GM23248 (cell line): ENCODE data around the gene ISL1. TPM values are rescaled to one million over a fixed set of nuclear protein-coding genes. Genes with fewer than 3 reads are reported as not detected.
A peak's percentile ranks its signal among the peaks of the same experiment; 100 is the strongest.

ENCODE experiments used
- DNase-seq: peaks from one replicate; pipeline ENCODE4 v3.0.0-alpha.2; 2015
- H2AFZ ChIP-seq: fragments of 200-600 bp; sonication (generic); 2 replicates; pipeline ENCODE4 v1.6.1; 2016; ENCODE audit warnings: antibody characterized with exemption
- H3F3A ChIP-seq: fragments of 200-600 bp; sonication (generic); 2 replicates; pipeline ENCODE4 v1.6.1; 2016; ENCODE audit warnings: mild to moderate bottlenecking, antibody characterized with exemption, mixed run types; ENCODE audit not compliant: insufficient read depth
- H3K27ac ChIP-seq: fragments of 200-600 bp; sonication (generic); 2 replicates; pipeline ENCODE4 v1.5.1; 2016; ENCODE audit warnings: mild to moderate bottlenecking
- H3K27me3 ChIP-seq: fragments of 200-600 bp; sonication (generic); replicated peaks from 2 replicates; pipeline ENCODE4 v1.6.1; 2016; ENCODE audit warnings: mild to moderate bottlenecking; ENCODE audit not compliant: insufficient read depth
- H3K36me3 ChIP-seq: fragments of 200-600 bp; sonication (generic); 2 replicates; pipeline ENCODE4 v1.6.1; 2016; ENCODE audit warnings: low read depth, mild to moderate bottlenecking
- H3K4me1 ChIP-seq: fragments of 200-600 bp; sonication (generic); 2 replicates; pipeline ENCODE4 v1.6.1; 2016; ENCODE audit warnings: mild to moderate bottlenecking; ENCODE audit not compliant: insufficient read depth
- H3K4me2 ChIP-seq: fragments of 200-600 bp; sonication (generic); one replicate; pipeline ENCODE4 v1.6.1; 2016; ENCODE audit warnings: mild to moderate bottlenecking; ENCODE audit not compliant: unreplicated experiment
- H3K4me3 ChIP-seq: fragments of 200-600 bp; sonication (generic); 2 replicates; pipeline ENCODE4 v1.5.1; 2016; ENCODE audit warnings: mild to moderate bottlenecking
- H3K79me2 ChIP-seq: fragments of 200-600 bp; sonication (generic); 2 replicates; pipeline ENCODE4 v1.6.1; 2016; ENCODE audit warnings: mild to moderate bottlenecking; ENCODE audit not compliant: insufficient read depth
- H3K9ac ChIP-seq: fragments of 200-600 bp; sonication (generic); 2 replicates; pipeline ENCODE4 v1.6.1; 2016; ENCODE audit warnings: mild to moderate bottlenecking
- H3K9me2 ChIP-seq: fragments of 200-600 bp; sonication (generic); 2 replicates; pipeline ENCODE4 v1.6.1; 2016; ENCODE audit warnings: mixed run types, mild to moderate bottlenecking, moderate library complexity; ENCODE audit not compliant: insufficient read depth
- H3K9me3 ChIP-seq: fragments of 200-600 bp; sonication (generic); one replicate; pipeline ENCODE4 v1.6.1; 2017; ENCODE audit warnings: low read depth
- H4K20me1 ChIP-seq: fragments of 200-600 bp; sonication (generic); 2 replicates; pipeline ENCODE4 v1.6.0; 2016; ENCODE audit not compliant: insufficient read depth
- EZH2 ChIP-seq: fragments of 200-600 bp; sonication (generic); IDR thresholded peaks from 2 replicates; pipeline ENCODE4 v1.6.1; 2018; ENCODE audit warnings: antibody characterized with exemption, mild to moderate bottlenecking; ENCODE audit not compliant: insufficient read depth, poor library complexity, severe bottlenecking
- EZH2phosphoT487 ChIP-seq: fragments of 200-600 bp; sonication (generic); IDR thresholded peaks from 2 replicates; pipeline ENCODE4 v1.6.1; 2018; ENCODE audit warnings: antibody characterized with exemption, moderate library complexity, mild to moderate bottlenecking, low read depth; ENCODE audit not compliant: insufficient read depth
- WGBS, 2 experiments: methylation state at CpG; one replicate each; pipeline ENCODE4 v1.1.6; 2015 to 2017; ENCODE audit warnings: low lambda C conversion rate in 2 of 2, low coverage in 1 of 2; ENCODE audit errors: missing lambda C conversion rate in 2 of 2; 5-methylcytosine and 5-hydroxymethylcytosine counted together
- in situ Hi-C: fragments of 300-500 bp; cut with MboI; formaldehyde crosslinking; loops from 2 replicates; pipeline ENCODE4 v1.15.0; 2020
- polyA plus RNA-seq: library from polyadenylated mRNA; unstranded; fragments of >200 nt; fragmentation: Nextera tagmentation; extraction: Ambion mirVana; gene quantifications from 2 replicates; pipeline ENCODE4 v1.2.1, GENCODE V29; 2016
- total RNA-seq: library from RNA; depleted of rRNA; stranded (reverse); fragments of >200 nt; shearing (Covaris generic); gene quantifications from 2 replicates; pipeline ENCODE4 v1.2.3, GENCODE V29; 2014

The ISL1 gene
- total and polyA plus RNA-seq, 2 experiments from 2014 or later, result not detected

DNA sequence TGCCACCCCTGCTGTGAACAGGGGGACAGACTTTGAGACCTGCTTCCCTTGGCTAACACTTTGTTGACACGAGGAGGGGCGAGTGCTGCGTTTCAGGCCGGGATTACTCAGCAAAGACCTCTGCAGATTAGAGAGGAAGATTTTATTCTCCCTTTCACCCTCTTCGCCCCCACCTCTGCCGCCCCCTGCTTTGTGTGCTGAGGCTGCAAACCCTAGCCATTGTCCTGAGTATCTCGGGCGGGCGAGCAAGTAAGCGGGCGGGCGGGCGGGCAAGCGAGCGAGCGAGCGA lies 6.0 kb downstream of the ISL1 start:
- Histone ChIP-seq H3K9ac (no peak overlapping the region), H3K4me1 (no peaks in the 10 kb centered on the region), H3K36me3 (no peaks in the 10 kb centered on the region), H3K79me2 (no peaks in the 10 kb centered on the region), H3K4me2 (no peak overlapping the region), H3K27ac (no peak overlapping the region), H3K9me3 (no peaks in the 10 kb centered on the region), H3F3A (no peaks in the 10 kb centered on the region), H2AFZ (no peak overlapping the region), H3K9me2 (no peaks in the 10 kb centered on the region), H4K20me1 (no peaks in the 10 kb centered on the region), H3K27me3 (peaks cover 68% of the 10 kb centered on the region), H3K4me3 (no peak overlapping the region)
- in situ Hi-C loops, result no loop called here
- no peak for TF ChIP-seq EZH2
- TF ChIP-seq EZH2phosphoT487, result no peak
- DNase-seq, result no peak
- 3 to 9% methylated on average over 14 to 17 of the region's 17 CpGs for WGBS, 2 experiments

DNA sequence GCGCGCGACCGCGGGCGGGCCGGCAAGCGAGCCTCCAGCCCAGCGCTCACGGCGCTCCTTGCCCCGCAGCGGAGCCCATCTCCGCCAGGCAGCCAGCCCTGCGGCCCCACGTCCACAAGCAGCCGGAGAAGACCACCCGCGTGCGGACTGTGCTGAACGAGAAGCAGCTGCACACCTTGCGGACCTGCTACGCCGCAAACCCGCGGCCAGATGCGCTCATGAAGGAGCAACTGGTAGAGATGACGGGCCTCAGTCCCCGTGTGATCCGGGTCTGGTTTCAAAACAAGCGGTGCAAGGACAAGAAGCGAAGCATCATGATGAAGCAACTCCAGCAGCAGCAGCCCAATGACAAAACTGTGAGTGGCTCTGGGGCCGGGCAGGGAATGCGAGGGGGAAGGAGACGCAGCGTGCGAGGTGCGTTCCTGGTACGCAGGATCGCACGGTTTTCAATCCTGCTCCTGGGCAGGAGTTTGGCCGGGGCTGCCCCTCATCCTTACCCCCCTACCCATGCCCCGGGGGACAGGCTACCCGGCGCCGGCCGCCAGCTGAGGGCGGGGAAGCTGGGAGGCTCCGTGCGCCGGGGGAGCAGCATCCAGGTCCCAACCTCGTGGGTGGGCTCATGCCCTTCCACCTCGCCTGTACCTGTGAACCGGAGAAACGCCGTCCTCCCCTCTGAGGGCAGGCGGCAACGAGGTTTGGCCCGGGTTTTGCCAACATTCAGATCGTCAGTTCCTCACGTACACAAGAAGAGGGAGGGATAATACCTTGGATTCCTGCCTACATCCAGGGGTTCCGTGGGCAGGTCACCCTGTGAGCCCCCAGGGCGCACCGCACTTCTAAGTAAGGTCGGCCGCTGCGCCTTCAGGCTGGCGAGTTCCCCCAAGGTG lies 6.6 kb downstream of the ISL1 start:
- peak overlapping the region; percentile 57; the same call in 1 of the 2 replicates for H2AFZ ChIP-seq

DNA sequence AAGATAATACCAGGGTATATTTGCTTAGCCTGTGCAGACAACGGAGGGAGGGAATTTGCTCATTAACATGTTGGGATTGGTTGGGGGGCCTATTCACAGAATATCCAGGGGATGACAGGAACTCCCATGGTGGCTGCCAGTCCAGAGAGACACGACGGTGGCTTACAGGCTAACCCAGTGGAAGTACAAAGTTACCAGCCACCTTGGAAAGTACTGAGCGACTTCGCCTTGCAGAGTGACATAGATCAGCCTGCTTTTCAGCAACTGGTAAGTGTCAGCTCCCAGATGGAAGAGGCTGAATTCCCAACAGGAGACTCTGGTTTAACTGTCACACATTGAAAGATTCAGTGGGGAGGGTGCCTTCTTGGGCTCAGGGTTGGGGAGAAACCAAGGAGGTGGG lies 7.9 kb downstream of the ISL1 start:
- Histone ChIP-seq H4K20me1 (no peaks in the 10 kb centered on the region), H3K9me2 (no peaks in the 10 kb centered on the region), H3K4me2 (no peak overlapping the region), H3K36me3 (no peaks in the 10 kb centered on the region), H3K4me3 (no peak overlapping the region), H3K27me3 (peaks cover 50% of the 10 kb centered on the region), H3F3A (no peaks in the 10 kb centered on the region), H3K4me1 (no peaks in the 10 kb centered on the region), H2AFZ (no peak overlapping the region), H3K27ac (no peak overlapping the region), H3K9ac (no peak overlapping the region), H3K79me2 (no peaks in the 10 kb centered on the region), H3K9me3 (no peaks in the 10 kb centered on the region)
- WGBS, 2 experiments, result 27 to 30% methylated on average over 5 of the region's 5 CpGs
- TF ChIP-seq EZH2 (no peak), EZH2phosphoT487 (no peak)
- DNase-seq, result no peak
- in situ Hi-C loops, result no loop called here

More for the DNA sequence above, 6.6 kb downstream of the ISL1 start:
- in situ Hi-C loops, result no loop called here
- 0 out of 2 replicates have a peak overlapping the region, but pooled peaks have one; percentile 41 for H3K4me3 ChIP-seq
- no peak overlapping the region for H3K4me2 ChIP-seq
- DNase-seq, result peak; percentile 38
- H4K20me1 ChIP-seq, result no peaks in the 10 kb centered on the region
- no peak overlapping the region for H3K27ac ChIP-seq
- whole genome bisulfite sequencing, 2 experiments, result 6% methylated on average over 55 to 65 of the region's 68 CpGs
- no peaks in the 10 kb centered on the region for H3K79me2 ChIP-seq
- no peaks in the 10 kb centered on the region for H3K4me1 ChIP-seq
- H3K9me2 ChIP-seq, result no peaks in the 10 kb centered on the region
- H3F3A ChIP-seq, result no peaks in the 10 kb centered on the region
- TF ChIP-seq EZH2phosphoT487 (no peak), EZH2 (peak; percentile 58)
- H3K9me3 ChIP-seq, result no peaks in the 10 kb centered on the region
- H3K27me3 ChIP-seq, result peaks cover 62% of the 10 kb centered on the region
- H3K36me3 ChIP-seq, result no peaks in the 10 kb centered on the region
- no peak overlapping the region for H3K9ac ChIP-seq

DNA sequence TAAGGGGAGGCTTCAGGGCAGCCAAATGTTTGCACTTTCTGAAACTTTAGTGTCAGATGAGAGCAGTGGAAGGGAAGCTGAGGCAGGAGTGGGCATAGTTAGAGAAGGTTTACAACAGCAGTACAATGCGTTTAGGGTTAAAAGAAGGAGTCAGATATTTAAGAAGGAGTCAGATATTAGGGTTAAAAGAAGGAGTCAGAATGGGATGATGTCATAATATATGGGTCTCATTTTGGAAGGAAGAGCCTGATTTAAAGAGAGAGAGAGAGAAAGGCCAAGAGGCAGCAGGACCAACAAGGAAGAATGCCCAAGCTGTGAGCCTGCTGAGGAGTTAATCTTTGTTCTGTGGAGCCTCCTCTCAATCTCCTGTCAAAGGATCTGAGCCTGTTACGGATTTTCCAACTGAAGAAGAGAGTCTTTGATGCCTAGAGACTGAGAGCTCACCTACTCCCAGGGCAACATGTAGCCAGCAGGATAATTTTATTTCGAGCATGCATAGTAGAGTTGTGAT lies 9.5 kb downstream of the ISL1 start:
- H3K9ac ChIP-seq, result no peak overlapping the region
- no peaks in the 10 kb centered on the region for H3K9me2 ChIP-seq
- H3K4me1 ChIP-seq, result no peaks in the 10 kb centered on the region
- in situ Hi-C loops, result no loop called here
- no peaks in the 10 kb centered on the region for H4K20me1 ChIP-seq
- H3F3A ChIP-seq, result no peaks in the 10 kb centered on the region
- H3K4me2 ChIP-seq, result no peak overlapping the region
- H3K36me3 ChIP-seq, result no peaks in the 10 kb centered on the region
- no peak overlapping the region for H3K4me3 ChIP-seq
- WGBS, 2 experiments, result 16 to 21% methylated on average over 3 of the region's 3 CpGs
- H3K9me3 ChIP-seq, result no peaks in the 10 kb centered on the region
- H2AFZ ChIP-seq, result no peak overlapping the region
- no peak overlapping the region for H3K27ac ChIP-seq
- DNase-seq, result no peak
- H3K27me3 ChIP-seq, result peaks cover 42% of the 10 kb centered on the region
- TF ChIP-seq EZH2 (no peak), EZH2phosphoT487 (no peak)
- H3K79me2 ChIP-seq, result no peaks in the 10 kb centered on the region
